PFSK-1 (cell line): ENCODE results near the gene FUOM.

Experiments used
- FOXP2 ChIP-seq: optimal IDR thresholded peaks from 2 replicates; pipeline ENCODE3; 2011; ENCODE audit warnings: borderline replicate concordance, control low read depth, inconsistent platforms; ENCODE audit not compliant: insufficient read depth; ENCODE audit errors: extremely low read length, extremely low read depth
- POLR2AphosphoS5 ChIP-seq: IDR thresholded peaks from 2 replicates; pipeline ENCODE4 v1.6.1; 2012; ENCODE audit warnings: low read depth, mild to moderate bottlenecking, control low read depth, low read length, moderate library complexity
- REST ChIP-seq, 2 experiments: IDR thresholded peaks; 2 replicates each; pipeline versions ENCODE4 v1.6.1 to v1.8.0; 2011 to 2012; ENCODE audit warnings: low read depth in 2 of 2, low read length in 2 of 2, control low read depth in 1 of 2, inconsistent platforms in 1 of 2, mild to moderate bottlenecking in 1 of 2, moderate library complexity in 1 of 2; ENCODE audit not compliant: insufficient read depth in 1 of 2
- SIN3A ChIP-seq: IDR thresholded peaks from 2 replicates; pipeline ENCODE4 v1.6.1; 2012; ENCODE audit warnings: mild to moderate bottlenecking, low read length, moderate library complexity, borderline replicate concordance; ENCODE audit not compliant: insufficient read depth
- TAF1 ChIP-seq: IDR thresholded peaks from 2 replicates; pipeline ENCODE4 v1.6.1; 2012; ENCODE audit warnings: low read length, control low read depth, borderline replicate concordance; ENCODE audit not compliant: insufficient read depth

Gene FUOM

GRCh38 chr10:133306097-133306476 is 51.7 kb downstream of the FUOM start:
- TF ChIP-seq TAF1 (no peak), FOXP2 (no peak), REST (IDR thresholded peaks at IDR 0.05; ENCODE audit: insufficient read depth in 1 of 2, low read depth in 2 of 2, low read length in 2 of 2) (no peak), POLR2AphosphoS5 (no peak), SIN3A (no peak)
